ENCODE results near the gene LDLR.

LDLR gene

DNA sequence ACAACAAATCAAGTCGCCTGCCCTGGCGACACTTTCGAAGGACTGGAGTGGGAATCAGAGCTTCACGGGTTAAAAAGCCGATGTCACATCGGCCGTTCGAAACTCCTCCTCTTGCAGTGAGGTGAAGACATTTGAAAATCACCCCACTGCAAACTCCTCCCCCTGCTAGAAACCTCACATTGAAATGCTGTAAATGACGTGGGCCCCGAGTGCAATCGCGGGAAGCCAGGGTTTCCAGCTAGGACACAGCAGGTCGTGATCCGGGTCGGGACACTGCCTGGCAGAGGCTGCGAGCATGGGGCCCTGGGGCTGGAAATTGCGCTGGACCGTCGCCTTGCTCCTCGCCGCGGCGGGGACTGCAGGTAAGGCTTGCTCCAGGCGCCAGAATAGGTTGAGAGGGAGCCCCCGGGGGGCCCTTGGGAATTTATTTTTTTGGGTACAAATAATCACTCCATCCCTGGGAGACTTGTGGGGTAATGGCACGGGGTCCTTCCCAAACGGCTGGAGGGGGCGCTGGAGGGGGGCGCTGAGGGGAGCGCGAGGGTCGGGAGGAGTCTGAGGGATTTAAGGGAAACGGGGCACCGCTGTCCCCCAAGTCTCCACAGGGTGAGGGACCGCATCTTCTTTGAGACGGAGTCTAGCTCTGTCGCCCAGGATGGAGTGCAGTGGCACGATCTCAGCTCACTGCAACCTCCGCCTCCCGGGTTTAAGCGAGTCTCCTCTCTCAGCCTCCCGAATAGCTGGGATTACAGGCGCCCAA is at the start of gene LDLR:
LDLR (plus strand) TSS at position 210 of the 760 bp plus-strand sequence; CDS start at position 296, 86 bp downstream.
- TF ChIP-seq, protein P1, sequence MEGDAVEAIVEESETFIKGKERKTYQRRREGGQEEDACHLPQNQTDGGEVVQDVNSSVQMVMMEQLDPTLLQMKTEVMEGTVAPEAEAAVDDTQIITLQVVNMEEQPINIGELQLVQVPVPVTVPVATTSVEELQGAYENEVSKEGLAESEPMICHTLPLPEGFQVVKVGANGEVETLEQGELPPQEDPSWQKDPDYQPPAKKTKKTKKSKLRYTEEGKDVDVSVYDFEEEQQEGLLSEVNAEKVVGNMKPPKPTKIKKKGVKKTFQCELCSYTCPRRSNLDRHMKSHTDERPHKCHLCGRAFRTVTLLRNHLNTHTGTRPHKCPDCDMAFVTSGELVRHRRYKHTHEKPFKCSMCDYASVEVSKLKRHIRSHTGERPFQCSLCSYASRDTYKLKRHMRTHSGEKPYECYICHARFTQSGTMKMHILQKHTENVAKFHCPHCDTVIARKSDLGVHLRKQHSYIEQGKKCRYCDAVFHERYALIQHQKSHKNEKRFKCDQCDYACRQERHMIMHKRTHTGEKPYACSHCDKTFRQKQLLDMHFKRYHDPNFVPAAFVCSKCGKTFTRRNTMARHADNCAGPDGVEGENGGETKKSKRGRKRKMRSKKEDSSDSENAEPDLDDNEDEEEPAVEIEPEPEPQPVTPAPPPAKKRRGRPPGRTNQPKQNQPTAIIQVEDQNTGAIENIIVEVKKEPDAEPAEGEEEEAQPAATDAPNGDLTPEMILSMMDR (IDR thresholded peaks at IDR 0.05; ENCODE audit: low read depth, low read length), result no peak
- H3K4me3 ChIP-seq (ENCODE audit: low read depth, low read length), result peak within 1 kb of the TSS; percentile 90

DNA sequence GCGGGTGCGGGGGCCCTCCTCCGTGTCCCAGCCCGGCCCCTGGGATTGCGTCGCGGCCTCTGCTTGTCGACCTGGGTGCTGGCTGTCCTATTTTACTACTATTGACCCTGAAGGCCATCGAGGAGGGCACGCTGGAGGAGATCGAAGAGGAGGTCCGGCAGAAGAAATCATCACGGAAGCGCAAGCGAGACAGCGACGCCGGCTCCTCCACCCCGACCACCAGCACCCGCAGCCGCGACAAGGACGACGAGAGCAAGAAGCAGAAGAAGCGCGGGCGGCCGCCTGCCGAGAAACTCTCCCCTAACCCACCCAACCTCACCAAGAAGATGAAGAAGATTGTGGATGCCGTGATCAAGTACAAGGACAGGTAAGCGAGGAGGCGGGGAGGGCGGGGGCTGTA is 48.1 kb upstream of the LDLR start:
- no peak overlapping the region for H3K4me3 ChIP-seq (ENCODE audit: low read depth, low read length)
- TF ChIP-seq, protein P1 (IDR thresholded peaks at IDR 0.05; ENCODE audit: low read depth, low read length), result no peak

DNA sequence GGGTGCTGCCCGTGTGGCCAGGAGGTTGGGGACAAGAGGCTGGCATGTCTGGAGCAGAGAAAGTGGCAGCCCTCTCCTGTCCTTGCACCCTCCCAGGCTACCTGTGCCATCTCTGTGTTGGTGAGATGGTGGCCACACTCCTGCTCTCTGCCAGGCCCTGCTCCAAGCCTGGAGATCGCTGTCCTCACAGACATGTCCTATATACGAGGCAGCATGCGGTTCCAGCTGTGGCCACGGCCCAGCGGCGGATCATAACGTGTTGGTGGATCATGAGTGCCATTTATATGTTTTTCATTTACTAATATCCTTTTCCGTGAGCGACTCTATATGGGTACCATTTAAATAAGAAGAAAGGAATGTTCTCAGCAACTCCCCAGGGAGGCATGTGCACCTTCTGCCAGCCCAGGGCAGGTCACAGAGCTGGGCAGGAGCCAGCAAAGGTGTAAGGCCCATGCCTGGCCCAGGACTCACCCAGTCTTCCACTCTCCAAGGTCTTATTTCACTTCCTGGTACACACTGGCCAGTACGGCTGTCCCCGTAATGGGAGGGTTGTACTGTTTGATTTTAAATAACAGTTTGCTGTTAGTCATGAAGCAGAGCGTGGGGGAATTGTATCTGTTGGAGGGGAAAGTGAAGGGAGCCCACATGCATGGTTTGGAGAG is 47.2 kb upstream of the LDLR start:
- TF ChIP-seq, protein P1 (IDR thresholded peaks at IDR 0.05; ENCODE audit: low read depth, low read length), result no peak
- H3K4me3 ChIP-seq (ENCODE audit: low read depth, low read length), result no peak overlapping the region

DNA sequence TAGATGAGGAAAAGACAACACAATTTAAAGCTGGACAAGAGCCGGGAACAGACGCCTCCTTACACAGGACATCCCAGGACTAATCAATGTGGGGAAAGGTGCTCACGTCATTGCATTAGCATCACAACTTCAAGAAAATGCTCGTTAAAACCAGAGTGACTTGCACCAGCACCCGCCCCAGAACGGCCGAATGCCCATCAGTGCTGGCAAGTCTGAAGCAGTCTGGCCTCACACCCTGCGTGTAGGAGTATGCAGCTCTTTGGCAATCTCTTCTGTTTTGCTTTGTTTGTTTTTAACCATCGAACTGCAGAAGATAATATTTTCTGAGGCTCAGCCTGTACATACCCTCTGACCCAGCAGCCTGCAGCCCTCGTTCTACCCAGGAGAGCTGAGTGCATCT is 44.8 kb upstream of the LDLR start:
- TF ChIP-seq, protein P1 (IDR thresholded peaks at IDR 0.05; ENCODE audit: low read depth, low read length), result no peak

DNA sequence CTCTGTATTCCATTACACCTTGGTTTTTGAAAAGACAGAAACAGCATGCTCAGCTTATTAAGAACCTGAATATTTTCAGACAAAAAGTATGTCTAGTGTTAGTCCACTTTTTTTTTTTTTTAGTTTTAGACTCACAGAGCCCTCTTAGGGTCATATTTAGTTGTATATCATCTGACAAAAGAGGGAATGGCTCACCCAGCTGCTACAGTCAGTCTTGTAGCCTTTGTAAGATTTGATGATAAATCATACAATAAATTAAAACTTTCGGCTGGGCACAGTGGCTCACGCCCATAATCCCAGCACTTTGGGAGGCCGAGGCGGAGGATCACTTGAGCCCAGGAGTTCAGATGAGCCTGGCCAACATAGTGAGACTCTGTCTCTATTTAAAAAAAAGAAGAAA is 43.7 kb upstream of the LDLR start:
- TF ChIP-seq, protein P1 (IDR thresholded peaks at IDR 0.05; ENCODE audit: low read depth, low read length), result no peak
- no peak overlapping the region for H3K4me3 ChIP-seq (ENCODE audit: low read depth, low read length)

More for the DNA sequence above, 44.8 kb upstream of the LDLR start:
- H3K4me3 ChIP-seq (ENCODE audit: low read depth, low read length), result no peak overlapping the region

DNA sequence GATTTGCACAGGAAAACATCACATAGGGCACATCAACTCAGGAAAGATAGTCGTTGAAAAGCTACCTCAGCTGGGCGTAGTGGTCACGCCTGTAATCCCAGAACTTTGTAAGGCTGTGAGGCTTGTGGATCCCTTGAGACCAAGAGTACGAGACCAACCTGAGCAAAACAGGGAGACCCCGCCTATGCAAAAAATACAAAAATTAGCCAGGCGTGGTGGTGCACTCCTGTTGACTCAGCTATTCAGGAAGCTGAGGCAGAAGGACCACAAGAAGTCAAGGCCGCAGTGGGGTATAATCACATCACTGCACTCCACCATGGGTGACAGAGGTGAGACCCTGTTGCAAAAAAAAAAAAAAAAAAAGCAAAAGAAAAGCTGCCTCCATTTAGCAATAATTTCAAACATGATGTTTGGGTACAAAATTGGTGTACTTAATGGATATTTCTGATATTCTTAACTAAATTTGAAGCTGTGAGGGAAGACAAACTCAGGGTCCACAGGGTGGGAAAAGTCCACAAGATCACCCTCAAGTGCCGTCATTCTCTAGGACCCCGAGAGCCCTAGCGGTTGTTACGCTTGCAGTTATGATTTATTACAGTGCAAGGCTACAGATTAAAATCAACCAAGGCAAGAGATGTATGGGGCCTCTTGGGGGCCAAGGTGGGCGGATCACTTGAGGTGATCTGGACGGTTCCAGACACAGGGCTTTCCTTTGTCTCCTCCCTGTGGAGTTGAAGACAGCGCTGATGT is 42.5 kb upstream of the LDLR start:
- H3K4me3 ChIP-seq (ENCODE audit: low read depth, low read length), result no peak overlapping the region
- TF ChIP-seq, protein P1 (IDR thresholded peaks at IDR 0.05; ENCODE audit: low read depth, low read length), result no peak
